HepG2 (cell line): ENCODE data around the gene ANTXR1.

Source experiments
- CAMTA2 ChIP-seq: sonication (generic); formaldehyde crosslinking; IDR thresholded peaks from 2 replicates; pipeline ENCODE4 v1.4.0; 2020; ENCODE audit warnings: mild to moderate bottlenecking, missing genetic modification reagents, borderline replicate concordance
- CERS6 ChIP-seq: sonication (generic); formaldehyde crosslinking; IDR thresholded peaks from 2 replicates; pipeline ENCODE4 v1.5.0; 2020; ENCODE audit warnings: missing genetic modification reagents
- CREM ChIP-seq, 2 experiments: sonication (generic) in 1 of 2; formaldehyde crosslinking in 1 of 2; IDR thresholded peaks; 2 replicates each; pipeline versions ENCODE4 v1.4.0 to v1.6.1; 2016 to 2020; ENCODE audit warnings: antibody characterized with exemption in 1 of 2, mild to moderate bottlenecking in 1 of 2, missing genetic modification reagents in 1 of 2
- CTCF ChIP-seq: sonication (generic); formaldehyde crosslinking; IDR thresholded peaks from 2 replicates; pipeline ENCODE4 v1.5.0; 2020; ENCODE audit warnings: mild to moderate bottlenecking, missing genetic modification reagents, moderate library complexity
- HMG20A ChIP-seq: IDR thresholded peaks from 2 replicates; pipeline ENCODE4 v1.6.1; 2016; ENCODE audit warnings: borderline replicate concordance
- JUND ChIP-seq: sonication (generic); formaldehyde crosslinking; IDR thresholded peaks from 2 replicates; pipeline ENCODE4 v1.8.0; 2022; ENCODE audit warnings: mild to moderate bottlenecking, missing genetic modification reagents
- MAX ChIP-seq: IDR thresholded peaks from 2 replicates; pipeline ENCODE4 v1.6.1; 2012; ENCODE audit warnings: inconsistent platforms
- RFX5 ChIP-seq: IDR thresholded peaks from 2 replicates; pipeline ENCODE4 v1.6.1; 2011; ENCODE audit warnings: low read depth, low read length, improper control_type of control experiment
- SMC3 ChIP-seq: IDR thresholded peaks from 2 replicates; pipeline ENCODE4 v1.6.1; 2011; ENCODE audit warnings: low read length, improper control_type of control experiment
- SRSF4 ChIP-seq: fragments of 200-400 bp; formaldehyde crosslinking; IDR thresholded peaks from one replicate; pipeline ENCODE4 v1.6.1; 2018; ENCODE audit warnings: mild to moderate bottlenecking, low read depth, low read length, moderate library complexity; ENCODE audit not compliant: poor library complexity, severe bottlenecking
- TCF7 ChIP-seq: sonication (generic); IDR thresholded peaks from 2 replicates; pipeline ENCODE4 v1.6.1; 2016; ENCODE audit warnings: antibody characterized with exemption, low read depth
- TF ChIP-seq, protein P1 (sequence below): sonication (generic); formaldehyde crosslinking; IDR thresholded peaks from 2 replicates; pipeline ENCODE4 v1.8.0; 2022; ENCODE audit warnings: mild to moderate bottlenecking, missing genetic modification reagents, borderline replicate concordance
- TF ChIP-seq, protein P2 (sequence below): sonication (generic); formaldehyde crosslinking; IDR thresholded peaks from 2 replicates; pipeline ENCODE4 v1.4.0; 2020; ENCODE audit warnings: missing genetic modification reagents
- TF ChIP-seq, protein P3 (sequence below), 2 experiments: sonication (generic) in 1 of 2; formaldehyde crosslinking in 1 of 2; IDR thresholded peaks; 2 replicates each; pipeline versions ENCODE4 v1.5.1 to v1.6.1; 2011 to 2020; ENCODE audit warnings: borderline replicate concordance in 1 of 2, low read depth in 1 of 2, low read length in 1 of 2, mild to moderate bottlenecking in 1 of 2, missing genetic modification reagents in 1 of 2, moderate library complexity in 1 of 2

GRCh38 chr2:69007603-69008002 is 5.4 kb upstream of the ANTXR1 start:
- TF ChIP-seq SRSF4, result no peak
- no peak for TF ChIP-seq TCF7
- no peak for TF ChIP-seq CREM (IDR thresholded peaks at IDR 0.05)
- no peak for TF ChIP-seq CREM (CRISPR knock-in tag; IDR thresholded peaks at IDR 0.05)
- no peak for TF ChIP-seq RFX5
- TF ChIP-seq JUND, result no peak
- TF ChIP-seq, protein P1, sequence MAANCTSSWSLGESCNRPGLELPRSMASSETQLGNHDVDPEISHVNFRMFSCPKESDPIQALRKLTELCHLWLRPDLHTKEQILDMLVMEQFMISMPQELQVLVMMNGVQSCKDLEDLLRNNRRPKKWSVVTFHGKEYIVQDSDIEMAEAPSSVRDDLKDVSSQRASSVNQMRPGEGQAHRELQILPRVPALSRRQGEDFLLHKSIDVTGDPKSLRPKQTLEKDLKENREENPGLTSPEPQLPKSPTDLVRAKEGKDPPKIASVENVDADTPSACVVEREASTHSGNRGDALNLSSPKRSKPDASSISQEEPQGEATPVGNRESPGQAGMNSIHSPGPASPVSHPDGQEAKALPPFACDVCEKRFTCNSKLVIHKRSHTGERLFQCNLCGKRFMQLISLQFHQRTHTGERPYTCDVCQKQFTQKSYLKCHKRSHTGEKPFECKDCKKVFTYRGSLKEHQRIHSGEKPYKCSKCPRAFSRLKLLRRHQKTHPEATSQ (CRISPR knock-in tag), result no peak
- TF ChIP-seq CAMTA2, result no peak
- TF ChIP-seq SMC3, result no peak
- TF ChIP-seq MAX, result no peak
- TF ChIP-seq, protein P2, sequence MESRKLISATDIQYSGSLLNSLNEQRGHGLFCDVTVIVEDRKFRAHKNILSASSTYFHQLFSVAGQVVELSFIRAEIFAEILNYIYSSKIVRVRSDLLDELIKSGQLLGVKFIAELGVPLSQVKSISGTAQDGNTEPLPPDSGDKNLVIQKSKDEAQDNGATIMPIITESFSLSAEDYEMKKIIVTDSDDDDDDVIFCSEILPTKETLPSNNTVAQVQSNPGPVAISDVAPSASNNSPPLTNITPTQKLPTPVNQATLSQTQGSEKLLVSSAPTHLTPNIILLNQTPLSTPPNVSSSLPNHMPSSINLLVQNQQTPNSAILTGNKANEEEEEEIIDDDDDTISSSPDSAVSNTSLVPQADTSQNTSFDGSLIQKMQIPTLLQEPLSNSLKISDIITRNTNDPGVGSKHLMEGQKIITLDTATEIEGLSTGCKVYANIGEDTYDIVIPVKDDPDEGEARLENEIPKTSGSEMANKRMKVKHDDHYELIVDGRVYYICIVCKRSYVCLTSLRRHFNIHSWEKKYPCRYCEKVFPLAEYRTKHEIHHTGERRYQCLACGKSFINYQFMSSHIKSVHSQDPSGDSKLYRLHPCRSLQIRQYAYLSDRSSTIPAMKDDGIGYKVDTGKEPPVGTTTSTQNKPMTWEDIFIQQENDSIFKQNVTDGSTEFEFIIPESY (CRISPR knock-in tag), result no peak
- TF ChIP-seq, protein P3, sequence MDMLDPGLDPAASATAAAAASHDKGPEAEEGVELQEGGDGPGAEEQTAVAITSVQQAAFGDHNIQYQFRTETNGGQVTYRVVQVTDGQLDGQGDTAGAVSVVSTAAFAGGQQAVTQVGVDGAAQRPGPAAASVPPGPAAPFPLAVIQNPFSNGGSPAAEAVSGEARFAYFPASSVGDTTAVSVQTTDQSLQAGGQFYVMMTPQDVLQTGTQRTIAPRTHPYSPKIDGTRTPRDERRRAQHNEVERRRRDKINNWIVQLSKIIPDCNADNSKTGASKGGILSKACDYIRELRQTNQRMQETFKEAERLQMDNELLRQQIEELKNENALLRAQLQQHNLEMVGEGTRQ (IDR thresholded peaks at IDR 0.05; ENCODE audit: low read depth, low read length), result no peak
- TF ChIP-seq, protein P3 (CRISPR knock-in tag; IDR thresholded peaks at IDR 0.05; ENCODE audit: borderline replicate concordance), result no peak
- TF ChIP-seq CERS6, result no peak
- TF ChIP-seq CTCF (CRISPR knock-in tag), result no peak
- TF ChIP-seq HMG20A, result no peak
